Mesendoderm (in vitro differentiated cells): ENCODE data around the gene ABCB11.

Experiments
- DNase-seq: peaks from one replicate; pipeline ENCODE4 v3.0.0; 2013
- H2AK5ac ChIP-seq: 2 replicates; pipeline ENCODE4 v1.6.1; 2013; ENCODE audit warnings: low read length, inconsistent platforms
- H2BK120ac ChIP-seq: 2 replicates; pipeline ENCODE4 v1.6.1; 2013; ENCODE audit warnings: low read depth, mild to moderate bottlenecking, low read length, moderate library complexity, mixed read lengths
- H2BK15ac ChIP-seq: replicated peaks from 2 replicates; pipeline ENCODE4 v1.6.1; 2013; ENCODE audit warnings: low read depth, mild to moderate bottlenecking, moderate library complexity
- H2BK5ac ChIP-seq: 2 replicates; pipeline ENCODE4 v1.6.1; 2013; ENCODE audit warnings: low read length, inconsistent platforms
- H3K18ac ChIP-seq: 2 replicates; pipeline ENCODE4 v1.6.1; 2013; ENCODE audit warnings: mild to moderate bottlenecking, low read length, mixed read lengths
- H3K23ac ChIP-seq: one replicate; pipeline ENCODE4 v1.6.1; 2013; ENCODE audit warnings: low read length
- H3K27ac ChIP-seq: 2 replicates; pipeline ENCODE4 v1.5.1; 2013; ENCODE audit warnings: low read depth, mild to moderate bottlenecking, inconsistent platforms, low read length, moderate library complexity
- H3K27me3 ChIP-seq: 2 replicates; pipeline ENCODE4 v1.6.1; 2013; ENCODE audit warnings: low read length, control low read depth, mild to moderate bottlenecking, inconsistent platforms; ENCODE audit not compliant: insufficient read depth, poor library complexity
- H3K36me3 ChIP-seq: 2 replicates; pipeline ENCODE4 v1.6.1; 2013; ENCODE audit warnings: low read length, inconsistent platforms; ENCODE audit not compliant: control insufficient read depth, insufficient read depth
- H3K4ac ChIP-seq: one replicate; pipeline ENCODE4 v1.6.1; 2013; ENCODE audit warnings: low read depth, mild to moderate bottlenecking, low read length, moderate library complexity
- H3K4me1 ChIP-seq: 2 replicates; pipeline ENCODE4 v1.6.1; 2013; ENCODE audit warnings: low read depth, low read length, inconsistent platforms; ENCODE audit not compliant: control insufficient read depth
- H3K4me2 ChIP-seq: 2 replicates; pipeline ENCODE4 v1.6.1; 2013; ENCODE audit warnings: low read length
- H3K4me3 ChIP-seq: 2 replicates; pipeline ENCODE4 v1.5.1; 2013; ENCODE audit warnings: mild to moderate bottlenecking, low read length
- H3K56ac ChIP-seq: one replicate; pipeline ENCODE4 v1.6.1; 2013; ENCODE audit warnings: low read length
- H3K79me1 ChIP-seq: 2 replicates; pipeline ENCODE4 v1.6.1; 2013; ENCODE audit warnings: low read length, inconsistent platforms
- H3K79me2 ChIP-seq: 2 replicates; pipeline ENCODE4 v1.6.1; 2013; ENCODE audit warnings: mild to moderate bottlenecking, low read length; ENCODE audit not compliant: control insufficient read depth, insufficient read depth
- H3K9ac ChIP-seq: 2 replicates; pipeline ENCODE4 v1.6.1; 2013; ENCODE audit warnings: low read length, inconsistent platforms
- H4K5ac ChIP-seq: one replicate; pipeline ENCODE4 v1.6.1; 2013; ENCODE audit warnings: low read length
- H4K8ac ChIP-seq: one replicate; pipeline ENCODE4 v1.6.1; 2013; ENCODE audit warnings: low read depth, mild to moderate bottlenecking, control low read depth, low read length, moderate library complexity
- WGBS: extraction: QIAGEN DNeasy Blood & Tissue Kit; methylation state at CpG from one replicate; pipeline ENCODE4 v1.1.7; 2013; ENCODE audit warnings: low lambda C conversion rate, missing lambda C conversion rate; ENCODE audit not compliant: insufficient coverage; ENCODE audit errors: extremely low coverage; 5-methylcytosine and 5-hydroxymethylcytosine counted together

ABCB11 gene

GRCh38 chr2:168992591-168993349 is 38.4 kb downstream of the ABCB11 start:
- Histone ChIP-seq H3K56ac (no peak overlapping the region), H2AK5ac (no peak overlapping the region), H3K79me1 (no peaks in the 10 kb centered on the region), H3K27me3 (no peaks in the 10 kb centered on the region), H3K4me3 (no peak overlapping the region), H4K5ac (no peak overlapping the region), H2BK15ac (no peak overlapping the region), H2BK120ac (no peak overlapping the region), H3K27ac (no peak overlapping the region), H3K4ac (no peak overlapping the region), H3K4me2 (no peak overlapping the region), H3K4me1 (peaks cover 2% of the 10 kb centered on the region), H3K36me3 (no peaks in the 10 kb centered on the region), H2BK5ac (no peak overlapping the region), H3K18ac (no peak overlapping the region), H3K23ac (no peak overlapping the region), H4K8ac (no peak overlapping the region), H3K9ac (no peak overlapping the region), H3K79me2 (no peaks in the 10 kb centered on the region)
- DNase-seq = peak; percentile 80
- WGBS = no CpG with 5 or more reads among the region's 7 CpGs

- Histone ChIP-seq H3K4ac (no peak overlapping the region), H4K8ac (no peak overlapping the region), H4K5ac (no peak overlapping the region), H3K9ac (no peak overlapping the region), H3K27ac (no peak overlapping the region), H3K27me3 (no peaks in the 10 kb centered on the region), H2BK5ac (no peak overlapping the region), H3K56ac (no peak overlapping the region), H3K18ac (no peak overlapping the region), H2AK5ac (no peak overlapping the region), H3K4me3 (no peak overlapping the region), H3K4me2 (no peak overlapping the region), H3K36me3 (no peaks in the 10 kb centered on the region), H3K79me2 (no peaks in the 10 kb centered on the region), H2BK15ac (no peak overlapping the region), H3K4me1 (peaks cover 2% of the 10 kb centered on the region), H3K23ac (no peak overlapping the region), H2BK120ac (no peak overlapping the region), H3K79me1 (no peaks in the 10 kb centered on the region)
- DNase-seq = no peak
- WGBS = no CpG with 5 or more reads among the region's 3 CpGs
These were observed 39.1 kb downstream of the ABCB11 start for GRCh38 chr2:168992026-168992425.

GRCh38 chr2:168988755-168989154 is 42.4 kb downstream of the ABCB11 start:
- Histone ChIP-seq H3K4me3 (no peak overlapping the region), H4K5ac (no peak overlapping the region), H4K8ac (no peak overlapping the region), H2BK15ac (no peak overlapping the region), H3K23ac (no peak overlapping the region), H3K27ac (no peak overlapping the region), H3K36me3 (no peaks in the 10 kb centered on the region), H3K79me2 (no peaks in the 10 kb centered on the region), H3K79me1 (no peaks in the 10 kb centered on the region), H2AK5ac (no peak overlapping the region), H3K18ac (no peak overlapping the region), H2BK5ac (no peak overlapping the region), H3K4me2 (no peak overlapping the region), H2BK120ac (no peak overlapping the region), H3K9ac (no peak overlapping the region), H3K4me1 (peaks cover 2% of the 10 kb centered on the region), H3K27me3 (no peaks in the 10 kb centered on the region), H3K4ac (no peak overlapping the region), H3K56ac (no peak overlapping the region)
- no CpG with 5 or more reads among the region's 1 CpG for WGBS
- DNase-seq = no peak

GRCh38 chr2:168986398-168986943 is 44.7 kb downstream of the ABCB11 start:
- no peak overlapping the region for H3K9ac ChIP-seq

GRCh38 chr2:168981651-168982050 is 49.5 kb downstream of the ABCB11 start:
- Histone ChIP-seq H2BK120ac (no peak overlapping the region), H3K36me3 (no peaks in the 10 kb centered on the region), H2BK15ac (no peak overlapping the region), H3K56ac (no peak overlapping the region), H3K4ac (no peak overlapping the region), H4K5ac (no peak overlapping the region), H3K79me2 (no peaks in the 10 kb centered on the region), H3K9ac (no peak overlapping the region), H4K8ac (no peak overlapping the region), H3K79me1 (no peaks in the 10 kb centered on the region), H3K4me1 (no peaks in the 10 kb centered on the region), H2BK5ac (no peak overlapping the region), H3K4me2 (no peak overlapping the region), H3K23ac (no peak overlapping the region), H2AK5ac (no peak overlapping the region), H3K18ac (no peak overlapping the region), H3K27me3 (peaks cover 2% of the 10 kb centered on the region), H3K4me3 (no peak overlapping the region), H3K27ac (no peak overlapping the region)
- no peak for DNase-seq
- WGBS = no CpG with 5 or more reads among the region's 3 CpGs

More at GRCh38 chr2:168986398-168986943, 44.7 kb downstream of the ABCB11 start:
- Histone ChIP-seq H3K36me3 (no peaks in the 10 kb centered on the region), H3K23ac (no peak overlapping the region), H4K5ac (no peak overlapping the region), H2BK5ac (no peak overlapping the region), H2BK120ac (no peak overlapping the region), H3K4me3 (no peak overlapping the region), H3K4me2 (no peak overlapping the region), H3K79me2 (no peaks in the 10 kb centered on the region), H3K56ac (no peak overlapping the region), H3K18ac (no peak overlapping the region), H3K4me1 (no peaks in the 10 kb centered on the region), H3K79me1 (no peaks in the 10 kb centered on the region), H3K27ac (no peak overlapping the region), H3K4ac (no peak overlapping the region), H2BK15ac (no peak overlapping the region), H2AK5ac (no peak overlapping the region), H4K8ac (no peak overlapping the region), H3K27me3 (peaks cover 2% of the 10 kb centered on the region)
- DNase-seq = no peak
- no CpG with 5 or more reads among the region's 2 CpGs for WGBS
